ENCODE measurements around the gene MUCL3. TPM values are rescaled to one million over a fixed set of nuclear protein-coding genes. Genes with fewer than 3 reads are reported as not detected.
A peak's percentile ranks its signal among the peaks of the same experiment; 100 is the strongest.
"Not testable (repeated sequence)": the region's sequence is repeated elsewhere in the genome, so short reads cannot be mapped to it uniquely, and the experiment has no call there.

Gene MUCL3
- total RNA-seq, 3 donors from 2014 or later = 0.07 TPM; not detected in 2

DNA sequence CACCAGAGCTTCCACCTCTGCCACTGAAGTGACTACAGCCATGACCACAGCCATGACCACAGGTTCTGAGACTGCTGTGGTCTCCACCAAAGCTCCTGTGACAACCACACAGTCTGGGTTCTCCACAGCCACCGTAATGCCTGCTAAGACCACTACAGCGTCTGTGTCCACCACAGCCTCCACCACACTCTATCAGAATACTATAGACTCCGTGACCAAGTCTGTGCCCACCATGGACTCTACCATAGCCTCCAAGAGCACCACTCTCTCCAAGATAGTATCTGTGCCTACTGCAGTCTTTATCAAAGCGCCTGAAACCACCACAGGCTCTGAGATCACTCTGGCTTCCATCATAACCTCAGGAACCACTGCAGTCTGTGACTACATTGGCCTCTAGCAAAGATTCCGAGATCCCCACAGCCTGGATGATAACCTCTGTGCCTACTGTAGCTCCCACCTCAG, 24.4 kb downstream of the MUCL3 start:
- ATAC-seq = no peak
- no peak overlapping the region for H3K4me3 ChIP-seq

DNA sequence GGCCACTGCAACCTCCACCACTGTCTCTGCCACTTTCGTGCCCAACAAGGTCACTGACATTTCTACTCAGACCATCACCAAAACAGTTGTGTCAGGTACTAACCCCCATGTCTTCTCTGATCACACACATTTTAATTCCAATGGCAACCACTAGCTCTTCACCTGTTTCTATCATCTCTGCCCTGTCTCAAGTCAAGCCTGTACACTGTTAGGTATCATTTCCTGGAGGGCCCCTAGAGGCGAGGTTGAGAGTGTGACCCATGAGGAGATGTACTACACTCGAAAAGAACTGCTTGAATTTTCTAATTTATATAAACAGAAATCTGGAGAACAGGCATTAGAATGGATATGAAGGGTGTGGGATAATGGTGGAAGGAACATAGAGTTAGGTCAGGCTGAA, 25.4 kb downstream of the MUCL3 start:
- Histone ChIP-seq H3K36me3 (ENCODE audit: low read depth) (no peaks in the 10 kb centered on the region), H3K4me1 (ENCODE audit: low read depth) (no peaks in the 10 kb centered on the region), H3K9me3 (no peaks in the 10 kb centered on the region), H3K4me3 (no peak overlapping the region)
- intact Hi-C loops (cut with DNase I, micrococcal nuclease) = no loop called here
- DNase-seq (no peak), ATAC-seq (no peak)
- TF ChIP-seq, protein P1, sequence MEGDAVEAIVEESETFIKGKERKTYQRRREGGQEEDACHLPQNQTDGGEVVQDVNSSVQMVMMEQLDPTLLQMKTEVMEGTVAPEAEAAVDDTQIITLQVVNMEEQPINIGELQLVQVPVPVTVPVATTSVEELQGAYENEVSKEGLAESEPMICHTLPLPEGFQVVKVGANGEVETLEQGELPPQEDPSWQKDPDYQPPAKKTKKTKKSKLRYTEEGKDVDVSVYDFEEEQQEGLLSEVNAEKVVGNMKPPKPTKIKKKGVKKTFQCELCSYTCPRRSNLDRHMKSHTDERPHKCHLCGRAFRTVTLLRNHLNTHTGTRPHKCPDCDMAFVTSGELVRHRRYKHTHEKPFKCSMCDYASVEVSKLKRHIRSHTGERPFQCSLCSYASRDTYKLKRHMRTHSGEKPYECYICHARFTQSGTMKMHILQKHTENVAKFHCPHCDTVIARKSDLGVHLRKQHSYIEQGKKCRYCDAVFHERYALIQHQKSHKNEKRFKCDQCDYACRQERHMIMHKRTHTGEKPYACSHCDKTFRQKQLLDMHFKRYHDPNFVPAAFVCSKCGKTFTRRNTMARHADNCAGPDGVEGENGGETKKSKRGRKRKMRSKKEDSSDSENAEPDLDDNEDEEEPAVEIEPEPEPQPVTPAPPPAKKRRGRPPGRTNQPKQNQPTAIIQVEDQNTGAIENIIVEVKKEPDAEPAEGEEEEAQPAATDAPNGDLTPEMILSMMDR (IDR thresholded peaks at IDR 0.05) = no peak

More for the DNA sequence above, 24.4 kb downstream of the MUCL3 start:
- intact Hi-C loops (cut with DNase I, micrococcal nuclease) = no loop called here
- H3K9me3 ChIP-seq = no peaks in the 10 kb centered on the region
- TF ChIP-seq, protein P1 (IDR thresholded peaks at IDR 0.05) = no peak
- H3K36me3 ChIP-seq (ENCODE audit: low read depth) = no peaks in the 10 kb centered on the region
- no peaks in the 10 kb centered on the region for H3K4me1 ChIP-seq (ENCODE audit: low read depth)
- DNase-seq = no peak

DNA sequence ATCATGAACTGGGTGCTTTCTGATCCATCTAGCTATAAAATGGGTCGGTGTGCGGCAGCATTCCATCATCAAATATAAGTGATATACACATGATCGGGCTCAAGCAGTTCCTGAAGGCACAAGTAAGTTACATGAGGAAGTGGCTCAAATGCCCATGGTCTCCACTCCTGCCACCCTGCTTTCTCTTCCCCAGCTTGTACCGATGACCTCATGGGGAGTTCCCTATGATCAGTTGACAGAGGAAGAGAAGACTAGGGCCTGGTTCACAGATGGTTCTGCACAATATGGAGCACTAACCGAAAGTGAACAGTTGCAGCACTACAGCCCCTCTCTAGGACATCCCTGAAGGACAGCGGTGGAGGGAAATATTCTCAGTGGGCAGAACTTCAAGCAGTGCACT, 28.4 kb downstream of the MUCL3 start:
- H3K4me1 ChIP-seq (ENCODE audit: low read depth); H3K4me3 ChIP-seq; ATAC-seq; H3K9me3 ChIP-seq; H3K36me3 ChIP-seq (ENCODE audit: low read depth); intact Hi-C loops (cut with DNase I, micrococcal nuclease): not testable (repeated sequence)
- DNase-seq = peak in 1 of 3 donors; percentile 13

DNA sequence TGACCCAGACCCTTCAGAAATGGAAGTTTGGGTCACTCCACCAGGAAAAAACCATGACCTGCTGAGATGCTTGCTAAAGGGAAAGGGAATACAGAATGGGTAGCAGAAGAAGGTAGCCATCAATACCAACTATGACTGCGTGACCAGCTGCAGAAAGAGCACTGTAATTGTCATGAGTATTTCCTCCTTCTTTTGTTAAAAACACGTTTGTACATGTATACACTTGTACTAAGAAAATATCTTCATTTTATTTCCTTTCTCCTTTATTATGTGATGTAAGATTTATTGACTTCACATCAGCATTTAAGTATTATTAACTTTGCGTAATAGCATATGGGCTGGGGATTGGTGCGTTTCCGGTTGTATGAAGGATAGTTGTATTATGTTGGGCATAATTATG, 30.2 kb downstream of the MUCL3 start:
- TF ChIP-seq, protein P1 (IDR thresholded peaks at IDR 0.05) = no peak
- Histone ChIP-seq H3K4me1 (ENCODE audit: low read depth) (no peaks in the 10 kb centered on the region), H3K4me3 (no peak overlapping the region), H3K36me3 (ENCODE audit: low read depth) (no peaks in the 10 kb centered on the region), H3K9me3 (no peaks in the 10 kb centered on the region)
- DNase-seq (no peak), ATAC-seq (no peak)
- intact Hi-C loops (cut with DNase I, micrococcal nuclease) = no loop called here

DNA sequence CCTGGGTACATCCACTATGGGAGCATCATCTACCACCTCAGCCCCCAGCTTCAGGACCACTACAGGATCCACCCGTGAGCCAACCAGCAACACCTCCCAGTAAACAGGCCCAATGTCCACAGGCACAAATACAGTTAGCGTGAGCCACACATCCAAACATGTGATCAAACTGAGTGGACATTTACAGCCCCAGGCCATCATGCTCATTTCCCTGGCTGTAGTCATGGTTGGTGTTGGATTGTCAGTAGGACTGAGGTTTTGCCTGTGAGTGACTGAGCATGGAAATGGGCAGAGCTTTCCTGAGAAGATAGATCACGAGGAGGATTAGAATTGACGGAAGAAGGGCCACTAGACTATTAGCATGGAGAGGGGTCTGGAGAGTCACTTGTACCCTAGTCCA, 32.0 kb downstream of the MUCL3 start:
- intact Hi-C loops (cut with DNase I, micrococcal nuclease) = no loop called here
- DNase-seq = no peak
- no peak for ATAC-seq
- H3K4me1 ChIP-seq (ENCODE audit: low read depth) = no peaks in the 10 kb centered on the region
- H3K36me3 ChIP-seq (ENCODE audit: low read depth) = no peaks in the 10 kb centered on the region
- H3K4me3 ChIP-seq = no peak overlapping the region
- H3K9me3 ChIP-seq = no peaks in the 10 kb centered on the region
- TF ChIP-seq, protein P1 (IDR thresholded peaks at IDR 0.05) = no peak

DNA sequence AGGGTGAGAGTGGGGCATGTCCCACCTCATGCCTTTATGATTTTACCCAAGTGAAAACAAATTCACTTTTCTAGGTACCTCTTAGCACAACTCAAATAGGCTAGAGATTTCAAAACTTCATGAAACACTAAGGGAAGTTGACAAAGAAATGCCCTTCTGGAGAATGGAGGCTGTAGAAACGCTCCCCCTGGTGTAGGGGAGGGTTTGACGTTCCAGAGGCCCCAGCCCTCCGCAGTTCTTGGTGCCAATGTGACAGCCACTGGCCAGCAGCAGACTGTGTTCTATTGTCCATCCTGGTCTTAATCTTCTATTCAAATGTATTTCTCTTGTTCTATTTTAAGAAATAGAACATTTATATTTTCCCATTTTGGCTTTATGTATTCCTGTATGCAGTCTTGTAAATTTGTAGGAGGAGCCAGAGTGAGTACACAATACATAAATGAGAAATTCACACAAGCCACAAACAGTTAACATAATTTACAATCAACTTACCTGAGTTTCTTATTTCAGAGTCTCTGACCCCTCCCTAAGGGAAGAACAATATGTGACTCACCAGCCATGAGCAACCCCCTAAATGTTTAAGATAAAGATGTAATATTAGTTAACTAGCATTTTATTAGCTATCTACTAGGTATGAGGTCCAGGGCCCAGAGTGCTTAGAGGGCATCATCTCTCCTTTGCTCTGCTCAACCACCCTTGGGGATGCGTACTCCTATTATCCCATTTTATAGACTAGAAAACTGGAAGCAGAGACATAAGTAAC, 33.9 kb downstream of the MUCL3 start:
- intact Hi-C loops (cut with DNase I, micrococcal nuclease) = no loop called here
- DNase-seq (no peak), ATAC-seq (no peak)
- H3K9me3 ChIP-seq = no peaks in the 10 kb centered on the region
- no peak overlapping the region for H3K4me3 ChIP-seq
- no peaks in the 10 kb centered on the region for H3K4me1 ChIP-seq (ENCODE audit: low read depth)
- no peaks in the 10 kb centered on the region for H3K36me3 ChIP-seq (ENCODE audit: low read depth)
- TF ChIP-seq, protein P1 (IDR thresholded peaks at IDR 0.05) = no peak
